Measurements from ENCODE around the gene FYB2.
"Not testable (repeated sequence)": the region's sequence is repeated elsewhere in the genome, so short reads cannot be mapped to it uniquely, and the experiment has no call there.

The FYB2 gene

DNA sequence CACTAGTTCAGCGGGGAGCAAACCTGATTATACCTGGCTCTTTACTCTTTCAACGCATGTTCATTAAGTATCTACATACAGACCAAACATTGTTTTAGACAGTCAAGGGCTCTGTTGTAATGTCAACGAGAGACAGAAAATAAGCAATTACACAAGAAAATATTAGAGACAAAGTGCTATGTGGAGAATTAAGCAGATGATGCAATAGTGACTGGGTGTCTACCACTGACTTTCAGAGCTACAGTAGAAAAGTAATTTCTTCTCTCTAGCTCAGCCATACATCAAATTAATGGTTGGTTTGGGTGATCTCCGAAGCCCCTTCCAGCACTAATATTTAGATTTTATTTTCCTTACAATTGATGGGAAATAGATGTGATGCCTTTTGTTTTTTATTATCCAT, 23.3 kb downstream of the FYB2 start:
- no peak for DNase-seq

DNA sequence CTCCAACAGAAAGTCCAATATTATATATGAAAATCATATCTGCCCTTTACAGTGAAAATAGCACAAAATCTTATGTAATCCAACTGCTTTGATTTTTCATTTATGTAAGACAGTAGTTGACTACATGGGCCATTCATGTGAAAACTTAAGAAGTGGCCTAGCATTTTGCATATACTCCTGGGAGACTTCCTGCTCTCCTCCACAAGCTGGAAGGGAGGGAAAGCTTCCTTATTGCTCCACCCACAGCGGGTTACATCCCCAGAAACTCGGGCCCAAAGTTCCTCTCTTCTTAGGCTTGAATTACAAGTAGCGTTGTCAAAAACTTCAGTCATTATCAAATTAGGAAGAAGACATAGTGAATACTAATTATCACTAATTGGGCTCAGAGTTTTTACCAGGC, 29.2 kb downstream of the FYB2 start:
- no peak for DNase-seq

DNA sequence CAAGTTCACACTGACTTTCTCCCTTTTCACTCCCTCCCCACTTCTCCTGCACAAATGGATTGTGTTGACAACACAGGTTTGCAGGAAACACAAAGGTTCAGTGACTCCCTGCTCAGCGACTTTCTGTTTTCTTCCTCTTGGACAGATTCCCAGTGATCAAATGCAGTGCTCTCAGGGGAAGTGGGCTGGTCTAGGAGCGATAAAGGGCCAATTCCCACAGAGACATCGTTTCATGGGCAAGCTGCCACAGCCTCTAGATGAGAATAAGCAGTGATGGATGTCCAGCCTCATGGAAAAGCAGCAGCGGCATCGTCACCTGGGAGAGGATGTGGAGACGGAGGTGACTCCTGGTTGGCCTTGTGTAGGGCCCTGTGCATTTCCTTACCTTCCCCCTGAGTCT, 30.6 kb downstream of the FYB2 start:
- DNase-seq, result no peak

DNA sequence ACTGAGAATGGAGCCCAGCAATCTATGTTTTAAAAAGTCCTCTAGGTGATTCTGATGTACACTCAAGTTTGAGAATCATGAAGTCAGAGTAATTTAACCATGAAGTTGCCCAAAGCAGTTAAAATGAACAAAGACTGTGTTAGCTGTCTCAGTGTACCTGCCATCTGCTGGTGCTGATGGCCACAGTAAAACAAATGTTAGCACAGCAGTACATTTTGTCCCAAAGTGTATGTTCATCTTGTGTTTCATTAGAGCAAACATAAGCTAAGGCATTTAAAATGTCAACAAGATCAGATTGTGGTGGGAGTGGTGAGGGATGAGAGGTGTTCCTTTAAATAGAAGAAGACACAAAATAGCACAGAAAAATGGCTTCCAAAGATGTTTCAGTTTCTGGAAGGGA, 31.1 kb downstream of the FYB2 start:
- DNase-seq, result no peak

DNA sequence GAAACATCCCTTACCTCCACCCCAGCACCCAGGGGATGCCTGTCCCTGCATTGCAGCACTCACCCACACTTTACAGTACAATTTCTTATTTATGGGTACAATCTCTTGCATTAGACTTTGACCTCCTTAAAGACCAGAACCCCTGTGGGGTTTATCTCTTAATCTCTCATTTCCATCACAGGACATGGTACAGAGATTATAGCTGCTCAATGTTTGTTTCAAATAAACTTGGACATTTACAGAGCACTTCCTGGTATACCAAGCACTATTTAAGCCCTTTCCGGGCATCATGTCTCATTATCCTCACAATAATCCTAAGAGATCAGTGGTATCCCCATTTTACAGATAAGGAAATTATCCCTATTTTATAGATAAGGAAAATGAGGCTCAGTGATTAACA, 31.9 kb downstream of the FYB2 start:
- DNase-seq, result no peak

DNA sequence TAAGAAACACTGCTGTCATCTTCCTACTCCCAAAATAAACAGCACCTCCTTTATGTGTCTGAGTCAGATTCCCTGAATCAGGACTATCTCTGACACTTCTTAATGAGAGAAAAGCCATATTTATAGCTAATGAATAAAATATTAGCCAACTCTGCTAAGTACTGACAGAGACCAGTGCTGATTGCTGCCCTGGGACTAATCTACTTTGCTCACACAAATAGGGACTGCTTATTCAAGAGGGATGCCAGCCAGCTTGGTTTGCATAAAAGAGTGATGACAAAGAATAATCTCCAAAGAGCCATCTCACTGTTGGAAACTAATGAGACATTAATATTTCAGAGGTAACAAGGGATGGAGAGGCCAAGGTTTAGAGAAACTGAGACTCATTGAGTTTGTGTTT, 36.4 kb downstream of the FYB2 start:
- no peak for DNase-seq

DNA sequence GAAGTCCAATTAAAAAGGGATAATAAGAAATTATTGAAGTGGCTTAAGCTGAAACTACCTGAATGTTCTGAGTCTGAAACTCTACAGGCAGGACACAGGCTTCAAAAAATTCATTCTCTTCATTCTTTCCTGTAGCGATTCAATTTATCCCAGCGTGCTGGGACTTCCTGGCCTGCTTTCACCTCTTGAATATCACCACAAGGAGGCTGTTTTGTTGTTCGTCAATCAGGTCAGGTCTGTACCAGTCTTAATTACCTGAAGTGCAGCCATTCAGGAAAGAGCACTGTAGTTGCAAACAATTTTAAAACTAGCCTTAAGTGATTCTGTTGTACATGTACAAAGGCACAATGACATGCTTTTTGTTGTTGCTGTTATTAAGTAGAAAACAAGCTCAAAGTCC, 38.4 kb downstream of the FYB2 start:
- no peak for DNase-seq

DNA sequence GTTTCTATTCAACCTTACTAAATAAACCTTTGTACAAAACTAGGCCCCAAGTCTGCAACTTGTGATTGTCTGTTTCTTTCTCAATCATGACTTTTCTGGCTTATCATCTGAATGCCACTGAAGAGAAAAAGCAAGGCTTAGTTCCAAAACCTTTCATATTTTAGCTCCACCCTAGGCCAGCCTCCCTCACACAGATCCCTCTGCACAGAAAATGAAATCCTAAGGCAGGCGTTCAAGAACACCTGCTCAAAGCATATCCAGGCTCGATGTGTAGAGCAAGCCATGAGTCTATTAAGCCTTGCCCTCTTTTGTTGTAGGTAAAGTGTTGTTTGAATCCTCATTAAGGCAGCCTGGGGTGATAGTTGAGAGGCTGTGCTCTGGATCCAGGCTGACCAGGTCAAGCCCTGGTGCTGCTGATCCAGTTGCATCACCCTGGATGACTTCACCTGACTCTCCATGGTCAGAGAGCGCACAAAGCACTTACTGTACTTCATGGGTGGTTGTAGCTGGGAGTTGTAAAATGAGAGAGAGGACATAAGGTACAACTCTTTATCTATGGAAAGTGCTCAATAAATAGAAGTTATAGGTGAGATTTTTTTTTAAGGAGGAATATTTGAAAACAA, 39.0 kb downstream of the FYB2 start:
- DNase-seq, result no peak

DNA sequence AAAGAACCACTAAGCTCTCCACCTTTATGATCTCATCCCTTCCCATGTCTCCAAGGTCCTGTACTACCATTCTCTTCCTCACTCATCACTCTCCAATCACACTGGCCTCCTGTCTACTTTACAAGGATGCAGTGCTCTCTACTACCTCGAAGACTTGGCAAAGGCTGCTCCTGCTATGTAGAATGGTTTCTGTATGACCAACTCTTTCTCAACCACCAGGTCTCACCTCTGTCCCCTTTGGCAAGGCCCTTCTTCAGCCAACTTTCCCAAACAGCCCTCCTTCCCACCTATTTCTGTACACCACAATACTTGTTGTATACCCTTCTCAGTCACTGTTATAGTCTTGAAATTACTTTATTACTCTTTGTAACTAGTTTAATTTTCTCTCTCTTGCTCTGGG, 41.2 kb downstream of the FYB2 start:
- no peak for DNase-seq

DNA sequence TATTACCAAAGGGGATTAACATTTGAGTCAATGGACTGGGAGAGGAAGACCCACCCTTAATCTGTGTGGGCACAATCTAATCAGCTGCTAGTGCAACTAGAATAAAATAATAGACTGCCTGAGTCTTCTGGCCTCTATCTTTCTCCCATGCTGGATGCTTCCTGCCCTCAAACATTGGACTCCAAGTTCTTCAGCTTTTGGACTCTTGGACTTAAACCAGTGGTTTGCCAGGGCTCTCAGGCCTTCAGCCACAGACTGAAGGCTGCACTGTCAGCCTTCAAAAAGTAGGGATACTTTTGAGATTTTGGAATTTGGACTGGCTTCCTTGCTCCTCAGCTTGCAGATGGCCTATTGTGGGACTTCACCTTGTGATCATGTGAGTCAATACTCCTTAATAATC, 44.5 kb downstream of the FYB2 start:
- DNase-seq, result not testable (repeated sequence)

DNA sequence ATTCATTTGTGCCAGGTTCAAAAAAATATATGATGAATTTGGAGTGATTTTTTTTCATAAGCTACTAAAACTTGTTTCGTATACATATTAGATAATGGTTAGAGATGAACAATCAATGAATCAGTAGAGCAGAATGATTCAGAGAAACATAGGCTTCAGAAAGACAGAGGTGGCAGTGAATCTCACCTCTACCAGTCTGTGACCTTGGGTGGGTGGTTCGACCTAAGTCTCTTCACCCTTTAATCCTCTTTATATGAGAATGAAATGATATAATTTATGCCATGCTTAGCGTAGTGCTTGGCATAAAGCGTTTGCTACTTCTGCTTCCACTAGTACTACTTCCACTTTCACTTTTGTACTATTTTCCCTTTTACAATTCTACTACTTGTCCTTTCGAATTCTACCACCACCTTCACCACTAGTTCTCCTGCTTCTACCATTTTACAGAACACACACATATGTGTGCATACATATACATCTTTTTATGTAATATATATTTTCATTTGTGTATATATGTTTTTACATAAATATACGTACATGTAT, 45.1 kb downstream of the FYB2 start:
- peak in 1 of 5 experiments; percentile 10 for DNase-seq

DNA sequence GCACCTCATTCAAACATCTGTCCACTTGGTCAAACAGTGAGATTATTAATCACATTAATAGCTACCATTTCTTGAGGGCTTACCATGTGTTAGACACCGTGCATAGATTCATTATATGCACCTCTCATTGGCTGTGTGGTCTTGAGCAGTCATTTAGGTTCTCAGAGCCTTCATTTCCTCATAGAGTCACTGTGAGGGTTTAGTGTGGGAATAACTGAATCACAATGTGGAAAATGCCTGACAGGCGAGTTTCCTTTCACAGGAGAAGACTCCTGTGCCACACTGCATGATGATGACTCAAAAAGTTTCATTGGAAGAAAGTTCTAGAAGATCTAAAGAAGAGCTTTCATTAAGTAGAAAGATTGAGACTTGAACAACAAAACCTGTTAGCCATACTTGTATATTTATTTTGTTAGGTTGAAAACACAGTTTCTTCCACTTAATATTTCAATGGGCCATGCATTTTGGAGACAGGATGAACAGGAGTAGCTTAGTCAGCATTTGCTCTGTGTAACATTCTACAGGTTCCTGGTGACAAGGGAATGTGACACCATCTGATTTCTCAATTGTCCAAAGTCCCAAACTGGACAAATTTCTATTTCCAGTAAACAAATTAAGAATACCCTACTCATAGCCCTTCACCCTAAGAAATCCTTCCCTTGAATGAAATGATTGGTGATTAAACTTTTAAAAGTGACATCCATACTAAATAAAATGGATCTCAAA, 45.7 kb downstream of the FYB2 start:
- DNase-seq, result no peak

DNA sequence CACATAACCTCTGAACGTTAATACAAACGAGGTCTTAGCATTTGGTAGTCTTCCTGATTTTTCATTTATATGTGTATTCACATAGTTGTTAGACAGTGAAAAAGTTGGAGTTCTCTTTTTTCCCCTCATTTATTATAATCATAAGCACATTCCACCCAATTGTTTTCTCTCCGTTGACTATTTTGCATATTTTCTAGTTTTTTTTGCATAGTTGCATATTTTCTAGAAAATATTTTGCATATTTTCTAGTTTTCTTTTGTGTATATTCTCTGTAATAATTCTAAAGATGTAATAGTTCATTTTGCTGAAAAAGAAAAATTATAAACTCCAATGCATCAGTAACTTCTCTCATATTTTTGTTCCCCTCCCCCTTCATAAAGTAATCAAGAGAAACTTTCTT, 47.5 kb downstream of the FYB2 start:
- DNase-seq, result no peak

DNA sequence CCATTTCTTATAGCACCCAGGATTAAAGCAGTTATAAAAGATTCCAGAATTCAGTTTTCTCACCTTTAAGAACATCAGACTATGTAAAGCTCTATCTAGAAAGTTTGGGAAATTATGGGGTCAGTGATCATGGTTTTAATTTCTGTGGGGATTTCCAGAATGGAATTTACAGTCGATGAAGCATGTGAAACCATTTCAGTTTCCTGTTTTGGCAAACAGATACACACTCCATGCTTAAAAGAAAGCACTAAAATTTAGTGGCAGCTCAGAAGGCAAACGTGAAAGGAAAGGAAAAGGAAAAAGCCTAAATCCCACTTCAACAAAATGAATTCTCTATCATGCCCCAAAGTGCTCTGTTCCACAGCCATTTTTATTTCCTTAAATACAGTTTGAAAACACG, 60.4 kb downstream of the FYB2 start:
- no peak for DNase-seq

DNA sequence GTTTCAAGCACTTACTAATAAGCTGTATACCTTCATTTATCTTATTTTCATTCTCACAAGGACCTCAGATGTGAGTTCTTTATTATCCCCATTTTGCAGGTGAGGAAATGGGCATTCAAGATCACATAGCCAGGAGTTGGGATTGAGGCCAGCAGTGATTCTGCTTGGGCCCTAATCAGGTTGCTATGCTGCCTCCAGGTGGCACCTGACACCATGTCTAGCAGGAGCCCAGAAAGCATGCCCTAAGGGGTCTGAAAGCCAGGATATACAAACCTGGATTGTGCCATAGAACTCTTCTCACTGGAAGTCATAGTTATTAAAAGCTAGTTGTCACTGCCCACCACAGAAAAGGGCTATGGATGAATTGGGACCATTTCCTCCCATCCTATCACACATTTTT, 61.1 kb downstream of the FYB2 start:
- no peak for DNase-seq

DNA sequence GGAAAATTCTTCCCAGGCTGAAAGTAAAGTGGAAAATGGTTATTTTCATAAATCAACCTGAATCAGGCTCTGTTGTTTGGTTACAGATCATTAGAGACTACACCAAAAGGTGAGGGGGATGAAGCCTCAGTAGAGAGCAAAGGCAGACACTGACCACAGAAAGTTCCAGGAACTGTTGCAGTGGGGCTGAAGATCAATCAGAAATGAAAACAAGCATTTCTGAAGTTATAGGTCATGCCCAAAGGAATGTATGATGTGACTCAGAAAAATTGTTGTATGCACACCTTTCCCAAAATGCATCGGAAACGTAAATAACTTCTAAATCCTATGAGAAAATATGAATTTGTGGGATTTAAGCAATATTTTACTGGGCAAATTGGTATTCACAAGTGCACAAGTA, 63.3 kb downstream of the FYB2 start:
- DNase-seq, result no peak

DNA sequence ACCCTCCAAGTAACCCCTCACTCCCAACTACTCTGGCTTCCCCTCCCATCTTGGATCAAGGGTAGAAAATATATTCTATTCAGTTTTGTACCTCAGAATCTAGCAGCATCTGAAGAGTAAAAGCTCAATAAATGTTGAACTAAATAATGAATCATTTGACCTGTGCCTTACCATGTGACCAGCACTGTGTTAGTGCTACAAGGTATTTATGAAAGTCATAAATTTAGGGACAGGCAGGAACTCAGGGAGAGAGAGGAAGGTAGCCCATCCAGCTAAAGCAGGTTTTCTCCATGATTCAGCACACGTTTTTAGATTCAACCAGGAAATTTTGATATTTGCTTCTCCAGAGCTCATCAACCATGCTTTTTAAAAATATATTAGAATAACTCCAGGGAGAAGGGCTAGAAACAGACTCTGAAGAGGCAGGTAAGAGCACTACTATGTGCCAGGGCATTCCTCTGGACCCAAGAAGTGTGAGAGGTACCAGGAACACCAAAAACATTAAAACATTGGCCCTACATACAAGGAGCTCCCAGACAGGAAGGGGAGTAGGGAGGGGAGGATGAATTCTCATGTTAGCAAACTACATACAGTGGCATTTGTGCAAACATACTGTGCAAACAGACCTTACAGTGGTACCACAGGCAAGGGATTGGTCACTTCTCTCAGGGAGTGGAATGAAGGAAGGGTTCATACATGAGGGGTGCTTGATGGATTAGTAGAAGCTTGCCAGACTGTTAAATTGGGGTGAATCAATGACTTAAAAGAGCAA, 64.3 kb downstream of the FYB2 start:
- no peak for DNase-seq

DNA sequence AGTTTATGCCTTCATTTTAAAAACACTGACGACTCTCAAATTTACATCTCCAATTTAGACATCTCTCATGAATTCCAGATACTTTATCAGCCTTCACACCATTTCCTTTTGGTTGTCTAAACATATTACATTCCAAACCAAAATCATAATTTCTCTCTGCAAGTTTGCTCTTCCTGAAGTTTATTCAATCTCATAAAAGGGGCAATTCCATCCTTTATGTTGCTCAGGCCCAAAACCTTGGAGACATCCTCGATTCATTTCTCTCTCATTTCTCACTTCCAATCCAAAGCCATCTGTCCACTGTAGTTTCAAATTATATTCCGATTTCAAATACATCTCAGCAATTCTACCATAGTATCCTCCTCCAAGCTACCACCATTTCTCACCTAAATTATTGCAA, 74.0 kb downstream of the FYB2 start:
- DNase-seq, result no peak

DNA sequence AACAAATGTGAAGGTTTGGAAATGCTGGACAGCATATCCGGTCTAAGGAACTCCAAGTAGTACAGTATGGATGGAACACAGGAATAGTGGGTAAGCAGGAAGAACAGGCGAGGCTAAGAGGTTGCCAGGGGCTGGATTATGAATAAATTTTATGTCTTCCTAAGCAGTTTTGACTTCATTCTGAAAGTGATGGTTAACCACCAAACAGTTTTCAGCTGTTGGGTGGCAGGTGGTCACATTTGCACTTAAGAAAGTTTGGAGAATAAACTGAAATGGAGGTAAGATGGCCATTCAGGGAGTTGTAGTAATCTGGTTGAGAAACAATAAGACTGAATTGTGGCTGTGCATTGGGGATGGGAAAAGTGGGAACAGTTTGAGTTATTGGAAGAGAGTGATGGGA, 90.2 kb downstream of the FYB2 start:
- peak in 1 of 5 experiments; percentile 2 for DNase-seq

DNA sequence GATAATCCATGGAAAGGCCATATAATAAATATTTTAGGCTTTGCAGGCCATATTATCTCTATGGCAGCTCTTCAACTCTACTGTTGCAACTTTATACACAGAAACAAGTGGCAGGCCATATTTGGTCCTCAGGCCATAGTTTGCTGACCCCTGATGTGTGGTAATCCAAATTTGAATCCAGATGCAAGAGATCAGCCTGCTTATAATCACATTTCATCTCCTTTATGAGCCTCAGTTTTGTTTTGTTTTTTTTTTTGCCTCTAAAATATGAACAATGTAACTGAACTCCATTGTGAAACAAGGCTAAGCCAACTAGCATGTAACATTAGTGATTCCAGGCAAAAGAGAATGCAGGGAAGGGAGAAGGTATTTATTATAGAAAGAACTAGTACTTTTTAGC, 92.5 kb downstream of the FYB2 start:
- no peak for DNase-seq

DNA sequence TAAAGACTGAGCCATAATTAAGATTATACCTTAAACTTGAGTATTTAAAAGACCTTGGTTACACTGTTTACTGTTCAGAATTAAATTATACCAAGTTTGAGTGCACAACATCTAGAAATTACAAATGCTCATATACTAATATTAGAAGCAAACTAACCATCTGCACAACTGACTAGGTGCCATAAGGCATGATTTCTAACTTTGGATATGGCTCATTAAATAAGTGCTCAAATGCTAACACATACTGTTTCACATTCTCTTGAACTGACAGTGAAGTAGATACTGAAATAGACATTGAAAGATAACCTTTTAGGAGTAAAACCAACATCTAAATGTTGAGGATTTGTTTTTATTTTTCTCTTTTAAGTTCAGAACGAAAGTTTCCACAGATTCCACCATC, 100.0 kb downstream of the FYB2 start:
- no peak for DNase-seq

DNA sequence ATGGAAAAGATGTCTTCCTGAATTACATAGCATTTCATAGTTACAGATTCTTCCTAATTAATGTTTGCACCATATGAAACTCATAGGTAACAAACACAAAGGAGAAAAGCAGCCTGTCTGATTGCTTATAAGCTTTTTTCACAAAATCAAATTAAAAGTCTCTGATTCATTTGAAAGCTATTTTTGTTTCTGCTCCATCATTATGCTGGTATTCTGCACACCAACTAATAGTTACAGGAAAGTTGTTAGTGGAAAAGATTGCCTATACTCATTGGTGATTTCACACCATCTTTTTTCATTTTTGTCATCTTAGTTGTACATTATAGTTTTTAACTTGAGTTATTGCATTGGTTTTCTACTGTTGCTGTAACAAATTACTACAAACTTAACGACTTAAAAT, 104.0 kb downstream of the FYB2 start:
- no peak for DNase-seq

DNA sequence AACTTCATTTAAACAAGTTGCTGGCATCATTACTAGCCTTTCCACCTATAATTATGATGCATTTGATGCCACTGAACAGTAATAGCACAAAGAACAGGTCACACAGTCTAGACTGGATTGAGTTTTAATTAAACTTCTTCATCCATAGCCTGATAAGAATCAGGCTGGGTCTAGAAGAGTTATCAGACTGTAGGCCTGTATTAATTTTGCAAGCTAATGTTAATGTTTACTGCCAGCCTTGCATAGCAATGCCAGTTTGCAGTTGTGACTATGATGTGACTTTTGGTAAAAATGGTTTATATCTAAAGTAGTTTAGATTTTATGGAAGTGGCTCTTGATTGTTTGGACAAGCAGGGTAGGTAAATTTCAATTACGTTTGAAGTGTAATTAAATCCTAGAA, 106.1 kb downstream of the FYB2 start:
- no peak for DNase-seq

DNA sequence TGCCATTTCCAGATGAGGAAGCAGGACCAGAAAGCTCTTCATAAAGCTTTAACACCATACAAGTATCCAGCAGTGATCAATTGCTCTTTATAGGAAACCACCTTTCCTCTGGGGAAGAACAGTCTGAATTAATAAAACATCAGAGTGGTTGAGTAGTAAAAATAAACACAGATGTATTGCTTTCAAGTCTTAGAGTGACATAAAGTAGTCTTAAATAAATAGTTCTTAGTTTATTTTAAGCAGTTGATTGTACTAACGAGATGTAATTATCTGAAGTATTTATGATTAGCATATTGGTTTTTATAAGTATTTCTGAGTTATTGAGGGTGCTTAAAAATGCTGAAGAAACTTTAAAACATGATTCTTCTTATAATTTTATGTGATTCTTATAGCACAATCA, 107.1 kb downstream of the FYB2 start:
- DNase-seq, result no peak

Data from T-helper 2 cell (primary cell).